ENCODE results near the gene KLHL8. TPM values are rescaled to one million over a fixed set of nuclear protein-coding genes. Genes with fewer than 3 reads are reported as not detected.

The KLHL8 gene
- total RNA-seq, 2 donors from 2014 or later, result 6.2 to 7.7 TPM

- no peaks in the 10 kb centered on the region for H3K27me3 ChIP-seq (replicated peaks; ENCODE audit: insufficient read depth)
- H3K27ac ChIP-seq, result peak overlapping the region; percentile 68 to 77
- no peak overlapping the region for H3K4me3 ChIP-seq
- no peaks in the 10 kb centered on the region for H3K9me3 ChIP-seq
- peaks cover 19% of the 10 kb centered on the region for H3K4me1 ChIP-seq (replicated peaks)
- WGBS, result 97% methylated on average over 1 of the region's 1 CpG
- TF ChIP-seq POLR2AphosphoS5 (IDR thresholded peaks at IDR 0.05) (no peak), POLR2A (IDR thresholded peaks at IDR 0.05) (no peak), CTCF (IDR thresholded peaks at IDR 0.05) (no peak)
- peaks cover 0 to 7% of the 10 kb centered on the region in 2 donors for H3K36me3 ChIP-seq
- no peak for DNase-seq (ENCODE audit: low spot score)
- intact Hi-C loops (cut with DNase I), result no loop called here
Measured at GRCh38 chr4:87118421-87118820, 102.0 kb downstream of the KLHL8 start.

DNA sequence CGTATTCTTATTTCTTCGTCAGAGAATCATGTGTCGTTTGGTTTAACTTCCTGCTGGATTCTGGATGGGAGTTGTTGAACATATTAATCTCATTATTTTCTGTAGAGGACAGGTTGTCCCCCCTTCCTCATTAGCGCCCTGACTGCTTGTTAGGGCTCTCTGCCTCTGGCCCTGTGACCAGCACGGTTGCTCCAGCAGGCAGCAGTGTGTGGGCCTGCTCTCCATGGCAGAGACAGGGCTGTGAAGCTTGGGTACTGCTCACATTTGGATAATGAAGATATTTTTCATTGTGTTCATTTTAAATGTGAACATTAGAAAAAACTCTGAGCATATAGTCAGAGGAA lies 102.7 kb downstream of the KLHL8 start:
- Histone ChIP-seq H3K36me3 (peaks cover 0 to 7% of the 10 kb centered on the region in 2 donors), H3K9me3 (no peaks in the 10 kb centered on the region), H3K4me1 (replicated peaks) (peaks cover 19% of the 10 kb centered on the region), H3K4me3 (no peak overlapping the region), H3K27ac (peak overlapping the region; percentile 68 to 77), H3K27me3 (replicated peaks; ENCODE audit: insufficient read depth) (no peaks in the 10 kb centered on the region)
- intact Hi-C loops (cut with DNase I), result no loop called here
- TF ChIP-seq POLR2A (IDR thresholded peaks at IDR 0.05), result no peak
- TF ChIP-seq POLR2AphosphoS5 (IDR thresholded peaks at IDR 0.05), result no peak
- no peak for TF ChIP-seq CTCF (IDR thresholded peaks at IDR 0.05)
- no peak for DNase-seq (ENCODE audit: low spot score)
- WGBS, result 72% methylated on average over 5 of the region's 5 CpGs

GRCh38 chr4:87117051-87117731 lies 103.2 kb downstream of the KLHL8 start:
- TF ChIP-seq POLR2A (IDR thresholded peaks at IDR 0.05) (no peak), POLR2AphosphoS5 (IDR thresholded peaks at IDR 0.05) (peak; percentile 45), CTCF (IDR thresholded peaks at IDR 0.05) (no peak)
- peaks cover 0 to 7% of the 10 kb centered on the region in 2 donors for H3K36me3 ChIP-seq
- WGBS, result 45% methylated on average over 8 of the region's 8 CpGs
- H3K9me3 ChIP-seq, result no peaks in the 10 kb centered on the region
- DNase-seq (ENCODE audit: low spot score), result peak; percentile 18
- intact Hi-C loops (cut with DNase I), result no loop called here
- no peaks in the 10 kb centered on the region for H3K27me3 ChIP-seq (replicated peaks; ENCODE audit: insufficient read depth)
- peaks cover 19% of the 10 kb centered on the region for H3K4me1 ChIP-seq (replicated peaks)
- H3K4me3 ChIP-seq, result no peak overlapping the region
- peak overlapping the region; percentile 68 to 77 for H3K27ac ChIP-seq

DNA sequence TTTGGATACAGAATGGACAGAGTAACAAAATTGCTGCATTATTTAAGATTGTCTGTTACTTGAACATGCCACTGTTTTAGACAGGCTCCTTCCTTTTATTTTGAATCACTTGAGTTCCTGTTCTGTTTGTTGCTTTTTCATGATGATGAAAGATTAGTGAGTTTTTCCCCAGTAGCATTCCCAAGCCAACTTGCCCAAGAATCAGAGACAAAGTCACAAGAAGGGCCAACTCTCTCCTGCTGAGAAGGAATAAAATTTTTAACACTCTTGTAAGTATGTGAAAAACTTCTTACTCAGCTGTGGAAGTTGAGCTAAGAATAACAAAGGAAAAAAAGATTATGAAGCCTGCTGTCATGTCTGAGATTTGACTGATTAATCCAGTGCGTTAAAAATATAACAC lies 104.2 kb downstream of the KLHL8 start:
- H3K4me1 ChIP-seq (replicated peaks), result peaks cover 14% of the 10 kb centered on the region
- H3K36me3 ChIP-seq, result peaks cover 0 to 7% of the 10 kb centered on the region in 2 donors
- TF ChIP-seq POLR2AphosphoS5 (IDR thresholded peaks at IDR 0.05) (no peak), POLR2A (IDR thresholded peaks at IDR 0.05) (no peak), CTCF (IDR thresholded peaks at IDR 0.05) (no peak)

More for the DNA sequence above, 104.2 kb downstream of the KLHL8 start:
- intact Hi-C loops (cut with DNase I), result no loop called here
- H3K4me3 ChIP-seq, result no peak overlapping the region
- H3K27me3 ChIP-seq (replicated peaks; ENCODE audit: insufficient read depth), result no peaks in the 10 kb centered on the region
- 86% methylated on average over 1 of the region's 1 CpG for WGBS
- no peak for DNase-seq (ENCODE audit: low spot score)
- H3K9me3 ChIP-seq, result no peaks in the 10 kb centered on the region
- H3K27ac ChIP-seq, result peak overlapping the region; percentile 68 to 77

Data from prostate gland (tissue), 2 donors.